Epithelial cell of proximal tubule (primary cell): ENCODE results near the gene RPL7L1. TPM values are rescaled to one million over a fixed set of nuclear protein-coding genes. Genes with fewer than 3 reads are reported as not detected.

Experiments
- DNase-seq: peaks from one replicate; pipeline ENCODE4 v3.0.0-alpha.2; 2011; ENCODE audit warnings: low read depth
- H3K4me3 ChIP-seq: 2 replicates; pipeline ENCODE4 v1.5.1; 2011; ENCODE audit warnings: low read depth, mild to moderate bottlenecking, low read length
- CTCF ChIP-seq: conservative IDR thresholded peaks from 2 replicates; pipeline ENCODE4 v1.5.1; 2012; ENCODE audit warnings: low read depth, mild to moderate bottlenecking, low read length
- total RNA-seq: library from RNA; depleted of rRNA; stranded (reverse); fragments of >200 nt; gene quantifications from 2 replicates; pipeline ENCODE4 v1.2.3, GENCODE V29; 2015

RPL7L1 gene
- total RNA-seq = 95.0 and 155 TPM in 2 replicates

DNA sequence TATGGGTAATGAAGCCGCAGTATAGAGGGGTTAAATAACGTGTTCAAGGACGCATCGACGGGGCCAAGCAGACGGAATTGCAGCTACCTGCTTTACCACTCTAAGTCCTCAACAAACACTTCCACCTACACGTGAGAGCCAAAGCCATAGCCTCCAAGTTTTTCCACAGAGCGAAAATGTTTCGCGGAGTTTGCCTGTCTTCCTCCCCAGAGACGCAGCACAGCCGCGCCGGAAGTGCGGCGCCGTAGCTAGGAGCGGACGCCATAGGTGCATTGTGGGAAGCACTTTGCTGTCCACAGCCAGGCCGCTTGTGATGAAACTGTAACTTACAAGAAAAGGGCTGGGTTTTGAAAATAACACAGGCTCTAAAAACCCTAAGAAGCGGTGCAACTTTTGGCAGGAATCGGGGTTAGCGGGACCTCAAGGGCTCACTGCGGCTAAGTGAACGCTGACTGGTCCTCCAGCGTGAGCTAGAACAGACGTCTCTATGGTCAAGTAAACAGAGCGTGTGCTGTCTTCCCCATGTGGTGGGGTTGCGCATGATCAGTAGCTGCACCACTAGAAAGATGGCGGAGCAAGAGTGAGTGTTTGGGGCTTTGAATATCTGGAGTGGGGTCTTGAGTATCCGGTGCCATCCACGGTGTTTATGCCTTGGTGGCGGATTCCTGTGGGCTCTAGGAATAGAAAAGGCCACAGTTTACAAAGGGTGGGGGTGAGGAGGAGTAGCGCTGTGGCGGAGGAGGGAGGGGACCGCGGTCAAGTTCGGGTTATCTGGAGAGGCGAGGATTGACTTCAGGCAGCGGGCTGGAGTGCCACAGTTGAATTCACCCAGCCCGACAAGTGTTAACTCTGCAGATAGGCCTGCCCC lies at the start of gene RPL7L1:
Gene RPL7L1, plus strand, starts transcription at position 245 of the 868 bp plus-strand sequence. Its CDS starts 295 bp downstream, at position 540.
- TF ChIP-seq CTCF = peak; percentile 10
- H3K4me3 ChIP-seq = peak within 1 kb of the TSS; percentile 99
- peak; percentile 58 for DNase-seq

DNA sequence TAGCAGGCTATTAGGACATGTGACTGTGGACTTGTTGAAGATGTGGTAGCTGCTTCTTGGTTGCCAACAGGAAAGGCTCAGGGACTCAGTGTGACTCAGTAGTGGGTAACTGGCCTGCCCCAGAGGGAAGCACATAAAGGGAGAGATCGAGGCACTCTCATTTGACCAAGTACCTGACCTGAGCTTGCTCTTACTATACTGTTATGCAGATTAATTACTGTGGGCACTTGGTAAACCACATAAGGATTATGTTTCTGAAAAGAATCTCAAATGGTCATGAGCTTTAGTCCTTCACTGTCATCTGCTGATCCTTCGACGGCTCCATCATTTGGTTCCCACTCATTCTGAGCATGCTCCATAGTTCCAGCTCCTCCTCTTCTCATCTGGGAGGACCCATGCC lies 48.2 kb upstream of the RPL7L1 start:
- no peak overlapping the region for H3K4me3 ChIP-seq
- DNase-seq = no peak
- TF ChIP-seq CTCF = no peak

DNA sequence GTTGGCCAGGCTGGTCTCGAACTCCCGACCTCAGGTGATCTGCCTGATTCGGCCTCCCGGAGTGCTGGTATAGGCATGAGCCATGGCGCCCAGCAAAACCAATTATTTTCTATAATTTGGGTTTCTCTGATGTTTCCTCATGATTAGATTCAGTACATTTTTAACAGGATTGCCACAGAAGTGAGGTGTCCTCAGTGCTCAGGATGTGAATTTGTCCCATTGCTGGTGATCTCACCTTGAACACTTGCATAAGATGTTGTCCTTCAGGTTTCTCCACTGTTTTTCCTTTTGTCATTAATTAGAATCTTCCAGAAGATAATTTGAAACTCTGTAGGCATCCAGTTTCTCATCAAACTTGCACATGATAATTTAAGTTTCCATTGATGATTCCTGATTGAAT lies 45.4 kb upstream of the RPL7L1 start:
- no peak overlapping the region for H3K4me3 ChIP-seq
- TF ChIP-seq CTCF = no peak
- DNase-seq = no peak

- no peak overlapping the region for H3K4me3 ChIP-seq
- no peak for DNase-seq
- TF ChIP-seq CTCF = no peak
Measured at GRCh38 chr6:42841844-42842584, 37.4 kb upstream of the RPL7L1 start.

DNA sequence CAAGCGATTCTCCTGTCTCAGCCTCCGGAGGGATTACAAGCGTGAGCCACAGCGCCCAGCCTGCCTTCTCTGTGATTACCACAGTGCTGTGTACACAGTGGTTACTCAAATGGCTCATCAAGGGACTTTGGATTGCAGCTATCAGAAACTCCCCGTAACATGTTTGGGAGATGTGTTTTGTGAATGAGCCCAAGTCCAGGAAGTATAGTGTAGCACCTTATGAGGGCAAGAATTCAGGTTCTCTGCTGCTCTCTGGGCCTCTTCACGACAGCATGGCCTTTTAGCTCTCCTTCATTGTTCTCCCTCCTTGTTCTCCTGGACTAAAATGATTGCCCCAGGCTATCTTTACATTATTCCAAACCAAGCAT lies 34.1 kb upstream of the RPL7L1 start:
- no peak for DNase-seq
- TF ChIP-seq CTCF = no peak
- no peak overlapping the region for H3K4me3 ChIP-seq

GRCh38 chr6:42846505-42846904 lies 32.9 kb upstream of the RPL7L1 start:
- no peak overlapping the region for H3K4me3 ChIP-seq
- TF ChIP-seq CTCF = no peak
- no peak for DNase-seq
